ENCODE data around the gene TRIB2.
A peak's percentile ranks its signal among the peaks of the same experiment; 100 is the strongest.

Gene TRIB2

GRCh38 chr2:12720278-12720620 is 3.5 kb downstream of the TRIB2 start:
- DNase-seq (ENCODE audit: low read depth in 3 of 3) = no peak

- no peak for DNase-seq (ENCODE audit: low read depth in 3 of 3)
Measured at GRCh38 chr2:12720754-12721378, 4.1 kb downstream of the TRIB2 start.

- no peak for DNase-seq (ENCODE audit: low read depth in 3 of 3)
Measured at GRCh38 chr2:12721566-12722446, 5.1 kb downstream of the TRIB2 start.

DNA sequence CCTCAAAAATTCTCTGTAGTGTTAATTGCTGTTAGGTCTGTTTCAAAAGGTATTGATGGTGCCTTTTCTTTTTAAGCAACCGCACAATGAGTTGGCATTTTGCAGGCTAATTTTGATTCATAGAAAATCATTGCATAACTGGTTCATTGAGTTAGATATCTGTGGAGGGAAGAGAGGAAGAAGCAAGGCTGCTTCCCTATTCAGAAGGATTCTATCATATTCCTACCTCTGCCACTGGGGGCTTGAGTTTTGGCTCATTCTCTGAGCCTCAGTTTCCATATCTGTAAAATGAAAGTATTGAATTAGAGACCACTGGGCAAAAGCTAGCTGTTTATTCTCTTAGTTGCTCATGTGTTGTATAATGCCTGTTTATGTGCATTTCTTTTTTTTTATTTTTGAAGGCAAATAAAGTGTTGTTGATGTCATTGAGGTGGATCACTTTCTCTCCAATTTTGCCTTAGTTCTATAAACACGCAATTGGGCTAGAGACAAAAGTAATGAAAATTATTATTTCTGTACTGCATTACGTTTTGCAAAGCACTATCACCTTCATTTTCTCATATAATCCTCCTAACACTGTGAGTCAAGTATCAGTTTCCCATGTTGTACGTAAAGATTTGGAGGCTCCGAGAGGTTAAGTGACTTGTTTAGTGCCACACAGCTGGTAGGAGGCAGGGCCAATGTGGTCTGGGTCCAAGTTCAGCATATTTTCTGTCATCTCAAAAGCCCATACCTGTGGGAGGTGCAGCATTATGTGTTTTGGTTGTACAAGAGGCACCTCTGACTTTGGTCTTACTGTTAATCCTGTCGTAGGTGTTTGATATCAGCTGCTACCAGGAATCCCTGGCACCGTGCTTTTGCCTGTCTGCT is 5.9 kb downstream of the TRIB2 start:
- DNase-seq (ENCODE audit: low read depth in 3 of 3) = no peak

DNA sequence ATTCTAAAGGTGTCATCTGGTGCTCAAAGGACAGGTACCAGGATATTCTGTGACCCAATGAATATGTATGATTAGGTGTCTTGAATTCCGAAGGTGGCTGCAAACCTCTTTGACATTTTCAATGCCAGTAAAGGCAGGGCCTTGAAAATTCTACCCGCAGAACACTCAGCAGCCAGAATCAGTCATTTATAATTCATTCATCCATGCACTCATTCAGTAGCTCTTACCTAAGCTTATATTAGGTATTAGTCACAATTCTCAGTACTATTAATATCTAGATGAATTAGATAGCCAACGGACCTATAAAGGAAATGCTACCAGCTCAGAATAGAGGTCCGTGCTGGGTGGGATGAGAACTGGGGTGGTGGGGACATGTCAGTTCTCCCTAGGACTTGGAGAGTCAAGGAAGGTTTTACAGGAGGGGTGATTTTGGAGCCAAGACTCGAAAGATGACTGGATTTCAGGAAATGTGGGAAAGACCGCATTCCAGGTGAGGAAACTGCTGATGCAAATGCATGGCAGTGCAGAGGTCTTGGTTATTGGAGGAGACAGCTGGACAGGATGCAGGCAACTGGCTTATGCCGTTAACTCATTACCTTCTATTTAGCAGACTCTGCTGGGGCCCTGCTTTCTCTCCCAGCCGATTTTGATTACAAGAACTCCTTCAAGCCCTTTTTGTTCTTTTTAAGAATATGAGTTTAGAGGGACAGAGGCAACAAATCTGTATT is 7.2 kb downstream of the TRIB2 start:
- DNase-seq (ENCODE audit: low read depth in 3 of 3) = no peak

DNA sequence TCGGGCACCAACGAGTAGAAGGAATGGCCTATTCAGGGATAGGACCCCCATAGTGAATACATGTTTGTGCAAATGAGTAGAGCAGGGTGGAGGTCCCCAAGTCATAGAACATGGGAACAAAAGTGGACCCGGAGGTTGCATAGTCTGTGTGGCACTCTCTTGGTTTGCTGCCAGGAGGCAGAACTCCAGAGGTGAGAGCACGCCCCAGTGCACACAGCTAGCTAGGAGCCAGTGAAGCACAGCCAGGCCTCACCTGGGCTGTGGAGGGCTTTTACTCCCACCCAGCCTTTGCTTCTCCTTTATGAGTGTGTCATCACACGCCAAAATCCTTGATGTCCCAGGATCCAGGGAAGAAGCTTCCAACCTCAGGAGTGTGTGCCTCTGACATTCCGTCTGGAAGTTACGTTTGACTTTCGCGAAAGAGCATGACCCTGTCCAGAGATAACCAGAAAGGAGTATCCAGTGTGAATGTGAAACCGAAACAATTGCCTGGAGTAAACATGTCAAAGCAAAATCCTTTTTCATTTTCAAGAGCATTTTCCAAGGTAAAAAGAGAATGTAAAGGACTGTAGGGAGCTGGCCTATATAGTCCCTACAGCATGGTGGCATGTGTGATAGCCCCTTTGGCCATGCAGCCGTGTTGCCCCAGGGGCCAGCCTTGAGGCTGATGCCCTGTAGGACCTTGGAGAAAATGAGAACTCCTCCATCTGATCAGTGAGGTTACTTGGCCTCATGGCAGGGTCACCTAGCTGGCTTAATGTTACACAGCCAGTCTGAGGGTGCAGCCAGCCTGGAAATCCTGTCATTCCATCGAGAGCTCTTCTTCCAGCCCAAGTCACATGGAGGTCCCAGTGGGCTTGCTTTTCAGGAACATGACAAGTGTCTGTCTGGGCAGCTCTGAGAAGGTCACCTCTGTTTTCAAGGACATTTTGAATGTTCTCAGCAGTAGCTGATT is 8.8 kb downstream of the TRIB2 start:
- DNase-seq (ENCODE audit: low read depth in 3 of 3) = no peak

DNA sequence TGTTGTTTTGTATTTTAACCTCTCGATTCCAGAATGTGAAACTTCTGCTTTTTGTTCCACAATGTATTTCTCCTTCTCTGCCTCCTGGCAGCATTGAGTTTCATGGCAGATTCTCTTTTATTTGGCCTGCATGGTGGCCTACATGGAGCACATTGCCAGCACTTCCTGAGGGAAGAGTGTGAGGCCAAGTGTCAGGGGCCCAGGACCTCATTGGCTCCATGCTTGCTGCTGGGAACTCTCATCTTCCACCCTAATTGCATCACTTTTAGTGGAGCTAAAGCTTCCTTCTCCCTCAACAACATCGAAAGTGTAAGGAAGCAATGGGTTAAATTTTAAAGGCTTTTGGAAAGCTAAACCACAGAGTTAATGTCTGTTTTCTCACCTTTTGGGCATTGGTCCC is 9.5 kb downstream of the TRIB2 start:
- no peak for DNase-seq (ENCODE audit: low read depth in 3 of 3)

DNA sequence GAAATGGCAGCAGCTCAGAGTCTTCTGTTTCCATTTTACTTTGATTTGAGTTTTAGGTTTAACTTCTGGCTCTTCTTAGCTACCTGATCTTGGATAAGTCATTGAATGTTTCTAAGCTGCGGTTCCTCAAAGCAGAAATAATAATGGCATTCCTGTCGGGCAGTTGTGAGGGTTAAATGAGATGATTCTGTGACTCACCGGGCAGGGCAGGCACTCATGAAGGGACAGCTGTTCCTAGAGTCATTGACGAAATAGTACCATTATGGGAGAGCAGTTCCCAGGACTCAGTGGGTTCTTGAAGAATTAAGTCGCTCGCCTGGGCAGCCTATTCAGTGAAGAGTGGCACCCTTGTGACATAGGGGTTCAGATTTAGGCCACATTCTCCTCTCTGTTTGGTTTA is 10.3 kb downstream of the TRIB2 start:
- no peak for DNase-seq (ENCODE audit: low read depth in 3 of 3)

DNA sequence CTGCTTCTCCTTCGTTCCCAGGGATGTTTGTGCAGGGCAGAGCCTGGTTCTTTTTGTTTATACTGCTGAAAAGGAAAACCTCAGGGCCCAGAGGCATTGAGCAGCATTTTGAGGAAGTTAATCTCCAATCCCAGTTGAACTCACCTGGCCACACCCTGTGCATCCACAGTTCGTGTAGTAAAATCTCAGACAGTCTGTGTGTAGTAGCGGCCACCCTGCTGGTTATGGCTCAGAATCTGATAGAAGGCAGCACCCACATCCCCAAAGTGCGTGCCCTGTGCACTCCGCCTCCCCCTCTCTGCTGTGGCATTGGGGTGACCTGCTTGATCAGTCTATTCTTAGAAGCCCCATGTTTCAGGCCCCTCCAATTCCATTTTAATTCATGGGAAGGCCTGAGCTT is 10.9 kb downstream of the TRIB2 start:
- DNase-seq (ENCODE audit: low read depth in 3 of 3) = no peak

- peak in 1 of 3 donors; percentile 21 for DNase-seq (ENCODE audit: low read depth in 3 of 3)
Measured at GRCh38 chr2:12728221-12728777, 11.6 kb downstream of the TRIB2 start.

DNA sequence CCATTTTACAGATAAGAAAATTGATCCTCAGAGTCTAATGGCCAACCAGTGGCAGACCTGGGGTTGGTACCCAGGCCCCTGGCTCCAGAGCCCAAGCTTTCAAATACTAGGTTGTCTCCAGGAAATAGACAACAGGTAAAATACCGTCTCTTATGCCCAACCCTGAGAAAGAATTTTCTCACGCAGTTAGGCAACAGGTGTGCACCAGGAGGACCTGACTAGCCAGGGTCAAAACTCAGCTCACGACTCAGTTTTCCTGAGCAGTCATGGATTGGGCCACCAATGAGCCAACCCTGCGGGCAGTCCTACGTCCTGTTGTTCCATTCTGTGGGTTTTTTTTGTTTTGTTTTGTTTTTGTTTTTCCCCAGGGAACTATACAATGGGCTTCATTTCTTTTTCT is 13.5 kb downstream of the TRIB2 start:
- DNase-seq (ENCODE audit: low read depth in 3 of 3) = no peak

- no peak for DNase-seq (ENCODE audit: low read depth in 3 of 3)
Measured at GRCh38 chr2:12731701-12732280, 15.1 kb downstream of the TRIB2 start.

DNA sequence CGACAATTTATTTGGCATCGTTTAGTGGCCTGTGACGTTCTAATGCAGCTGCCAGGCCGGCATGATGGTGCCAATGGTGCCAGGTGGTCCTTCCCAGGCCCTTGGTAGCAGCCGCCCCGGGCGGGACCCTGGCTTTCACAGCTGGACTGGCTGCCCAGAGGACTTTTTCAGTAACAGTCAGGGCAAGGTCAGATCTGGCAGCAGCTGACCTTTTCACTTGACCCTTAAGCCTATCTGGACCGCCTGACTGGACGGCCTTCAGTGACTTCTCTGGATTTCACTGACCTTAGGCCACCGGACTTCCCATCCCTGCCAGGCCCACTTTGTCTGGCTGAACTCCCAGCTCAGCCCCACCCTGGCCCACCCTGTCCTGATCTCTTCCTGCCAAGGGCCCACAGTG is 15.9 kb downstream of the TRIB2 start:
- no peak for DNase-seq (ENCODE audit: low read depth in 3 of 3)

DNA sequence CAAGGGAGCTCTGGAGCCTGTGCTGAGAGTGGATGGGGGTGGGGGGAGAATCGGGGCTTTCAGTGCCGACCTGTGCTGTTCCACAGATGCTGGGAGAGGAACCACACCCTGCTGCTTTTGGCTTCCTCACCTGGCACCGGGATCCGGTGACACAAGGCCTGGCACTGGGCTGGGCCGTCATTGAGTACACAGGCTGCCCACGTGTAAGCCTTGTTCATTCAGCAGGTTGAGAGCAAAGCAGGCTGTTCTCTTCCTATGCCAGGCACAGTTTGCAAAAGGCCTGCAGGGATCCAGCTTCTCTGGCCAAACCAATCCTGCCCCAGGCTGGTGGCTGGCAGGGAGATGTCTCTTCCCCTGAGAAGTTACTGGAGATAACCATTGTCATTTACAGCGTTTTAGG is 17.1 kb downstream of the TRIB2 start:
- no peak for DNase-seq (ENCODE audit: low read depth in 3 of 3)

DNA sequence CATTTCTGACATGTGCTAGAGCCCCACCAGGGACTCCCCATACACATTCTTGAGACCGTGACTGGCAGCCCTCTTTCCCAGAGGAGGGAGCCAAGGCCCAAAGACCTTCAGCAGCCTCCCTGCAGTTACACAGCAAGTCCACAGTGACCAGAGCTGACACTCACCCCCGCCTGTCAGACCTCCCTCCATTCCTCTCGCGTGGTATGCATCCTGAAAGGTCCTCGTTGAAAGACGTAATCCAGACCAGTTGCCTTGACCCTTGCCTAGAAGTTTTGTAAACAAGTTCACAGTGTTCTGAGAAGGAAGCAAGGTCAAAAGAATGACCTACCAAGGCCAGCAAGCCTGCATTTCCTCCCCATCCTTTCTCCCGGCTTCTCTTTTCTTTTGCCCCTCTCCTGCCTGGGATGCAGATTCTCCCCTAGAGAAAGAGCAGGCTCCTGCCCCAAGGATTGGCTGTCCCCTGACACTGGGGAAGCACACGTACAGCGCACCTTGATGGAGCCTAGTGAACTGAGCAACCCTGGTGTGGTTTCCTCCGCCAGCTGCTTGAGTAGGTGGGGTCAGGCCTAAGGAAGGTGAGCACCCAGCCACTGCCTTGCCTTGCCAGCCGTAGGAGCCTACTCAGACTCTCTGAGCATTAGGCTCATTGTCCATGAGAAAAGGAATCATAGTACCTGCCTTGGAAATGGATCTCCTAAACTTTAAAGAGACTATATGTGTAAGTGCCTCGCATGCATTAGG is 18.3 kb downstream of the TRIB2 start:
- DNase-seq (ENCODE audit: low read depth in 3 of 3) = no peak

DNA sequence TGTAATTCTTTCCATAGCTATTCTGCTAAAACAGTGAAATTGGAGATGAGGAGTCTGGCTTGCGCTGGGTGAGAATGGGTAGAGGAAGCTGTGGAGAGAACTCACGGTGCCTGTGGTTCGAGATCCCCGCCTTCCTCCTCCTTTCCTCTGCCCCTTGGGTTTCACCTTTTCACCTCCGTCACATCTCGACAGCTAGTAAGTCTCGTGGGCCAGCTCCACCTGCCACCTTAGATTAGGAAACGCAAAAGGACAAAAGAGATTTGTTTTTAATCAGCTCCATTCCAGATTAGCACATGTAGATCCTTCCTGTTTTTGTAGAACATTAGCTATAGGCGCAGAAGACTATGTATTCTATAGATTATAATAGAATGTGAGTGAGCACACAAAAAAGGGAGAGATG is 20.6 kb downstream of the TRIB2 start:
- no peak for DNase-seq (ENCODE audit: low read depth in 3 of 3)

- DNase-seq (ENCODE audit: low read depth in 3 of 3) = no peak
Measured at GRCh38 chr2:12737738-12738485, 21.2 kb downstream of the TRIB2 start.

DNA sequence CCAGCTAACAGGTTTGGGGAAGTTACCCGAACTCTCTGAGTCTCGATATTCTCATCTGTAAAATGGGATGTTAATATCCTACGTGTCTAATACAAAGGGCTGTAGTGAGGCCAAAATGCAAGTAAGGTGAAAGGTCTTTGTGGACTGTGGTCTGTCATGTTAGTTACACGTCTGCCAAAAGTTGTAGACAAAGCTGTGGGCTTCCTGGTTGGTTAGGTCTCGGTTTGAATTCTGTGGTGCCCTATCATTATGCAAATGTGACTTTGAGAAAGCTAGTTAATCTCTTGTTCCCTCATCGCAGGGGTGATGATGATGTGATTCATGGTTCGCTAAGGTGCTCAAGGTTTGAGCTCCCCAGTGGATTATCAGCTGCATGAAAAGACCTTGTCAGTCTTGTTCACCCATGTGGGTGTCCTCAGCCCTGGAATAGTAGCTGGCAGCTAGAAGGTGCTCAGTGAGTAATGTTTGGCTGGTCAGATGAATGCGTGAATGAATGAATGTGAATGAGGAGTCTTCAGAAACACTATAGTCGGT is 23.1 kb downstream of the TRIB2 start:
- DNase-seq (ENCODE audit: low read depth in 3 of 3) = no peak
